Neural progenitor cell (in vitro differentiated cells): ENCODE results near the gene ATP11C.

Experiments
- CTCF ChIP-seq: fragments of 200-600 bp; sonication (generic); IDR thresholded peaks from 2 replicates; pipeline ENCODE4 v1.5.1; 2017; ENCODE audit warnings: antibody characterized with exemption, mild to moderate bottlenecking
- EZH2 ChIP-seq: fragments of 200-600 bp; sonication (generic); IDR thresholded peaks from 2 replicates; pipeline ENCODE4 v1.6.1; 2017; ENCODE audit warnings: antibody characterized with exemption, mild to moderate bottlenecking, moderate library complexity
- EZH2phosphoT487 ChIP-seq: fragments of 200-600 bp; sonication (generic); IDR thresholded peaks from 2 replicates; pipeline ENCODE4 v1.6.1; 2017; ENCODE audit warnings: antibody characterized with exemption

GRCh38 chrX:139930401-139930800, 2.5 kb downstream of the ATP11C start:
- no peak for TF ChIP-seq CTCF
- TF ChIP-seq EZH2phosphoT487: no peak
- TF ChIP-seq EZH2: no peak
